HepG2 (cell line): Measurements from ENCODE around the gene PLA2G4B. TPM values are rescaled to one million over a fixed set of nuclear protein-coding genes. Genes with fewer than 3 reads are reported as not detected.

Experiments
- ATAC-seq: fragments of 200-7000 bp; cut with Tn5 transposase; 3 replicates; pipeline ENCODE4 v1.9.1; 2020; ENCODE audit warnings: mild to moderate bottlenecking, moderate library complexity
- BruUV-seq: library from RNA; stranded (reverse); fragments of 400-500 nt; replicated peaks from 2 replicates; lab custom pipeline; 2021; lab: Mats Ljungman, UMichigan
- CTCF ChIA-PET: fragments of 300-600 bp; formaldehyde crosslinking; extraction: SDS; loops from one replicate; lab custom pipeline; 2021; ENCODE audit warnings: low total read pairs, inconsistent platforms, low intra/inter-chr PET ratio; lab: Yijun Ruan, JAX
- POLR2A ChIA-PET: fragments of 350-600 bp; sonication (Branson Sonifier 250); formaldehyde crosslinking; loops from one replicate; lab custom pipeline; 2020; ENCODE audit warnings: antibody characterized with exemption, inconsistent platforms; lab: Yijun Ruan, JAX
- DNase-seq: peaks from one replicate; pipeline ENCODE4 v3.0.0-alpha.2; 2015; ENCODE audit warnings: low spot score
- FAIRE-seq: peaks from 3 replicates; lab custom pipeline; 2011; peaks lifted over from hg19 to GRCh38; lab: Jason Lieb, UNC
- H2AFZ ChIP-seq: one replicate; pipeline ENCODE4 v1.6.1; 2011; ENCODE audit warnings: low read length, inconsistent platforms
- H3K27ac ChIP-seq: fragments of 300-600 bp; 3 replicates; pipeline ENCODE4 v1.8.0; 2011; ENCODE audit warnings: mixed run types, mild to moderate bottlenecking, mixed read lengths, low read length, inconsistent platforms; ENCODE audit not compliant: insufficient read depth; ENCODE audit errors: extremely low read length
- H3K27me3 ChIP-seq, 2 experiments: fragments of 200-600 bp in 1 of 2; 2 replicates in 1 of 2; 3 replicates in 1 of 2; pipeline versions ENCODE4 v1.6.0 to v1.8.0; 2011; ENCODE audit warnings: low read length in 2 of 2, mild to moderate bottlenecking in 2 of 2, moderate library complexity in 2 of 2, inconsistent platforms in 1 of 2; ENCODE audit not compliant: insufficient read depth in 2 of 2, control insufficient read depth in 1 of 2
- H3K36me3 ChIP-seq, 2 experiments: fragments of 200-600 bp in 1 of 2; replicated peaks in 1 of 2; 2 replicates in 1 of 2; 3 replicates in 1 of 2; pipeline versions ENCODE4 v1.5.1 to v1.8.0; 2011; ENCODE audit warnings: low read length in 2 of 2, inconsistent platforms in 1 of 2; ENCODE audit not compliant: insufficient read depth in 2 of 2, control insufficient read depth in 1 of 2
- H3K4me1 ChIP-seq: 2 replicates; pipeline ENCODE4 v1.5.1; 2012; ENCODE audit warnings: low read length, inconsistent platforms; ENCODE audit not compliant: insufficient read depth
- H3K4me2 ChIP-seq: 2 replicates; pipeline ENCODE4 v1.6.0; 2011; ENCODE audit warnings: low read depth, low read length, inconsistent platforms
- H3K4me3 ChIP-seq, 3 experiments: fragments of 200-600 bp in 1 of 3; sonication (generic), shearing (Covaris generic) in 1 of 3; replicated peaks in 1 of 3; 2 replicates each; pipeline ENCODE4 v1.5.1; 2011 to 2016; ENCODE audit warnings: low read length in 3 of 3, inconsistent platforms in 2 of 3, low read depth in 2 of 3, mild to moderate bottlenecking in 2 of 3, control low read depth in 1 of 3, mixed read lengths in 1 of 3; ENCODE audit not compliant: insufficient read depth in 1 of 3
- H3K79me2 ChIP-seq: one replicate; pipeline ENCODE4 v1.6.1; 2011; ENCODE audit warnings: low read length, inconsistent platforms; ENCODE audit not compliant: insufficient read depth
- H3K9ac ChIP-seq: 2 replicates; pipeline ENCODE4 v1.6.0; 2011; ENCODE audit warnings: mild to moderate bottlenecking, low read depth, low read length, inconsistent platforms; ENCODE audit not compliant: insufficient read depth
- H3K9me3 ChIP-seq: 2 replicates; pipeline ENCODE4 v1.5.1; 2012; ENCODE audit warnings: mild to moderate bottlenecking, low read length
- H4K20me1 ChIP-seq: 2 replicates; pipeline ENCODE4 v1.6.0; 2011; ENCODE audit warnings: inconsistent platforms, mild to moderate bottlenecking, low read length, moderate library complexity; ENCODE audit not compliant: insufficient read depth
- CHD2 ChIP-seq: IDR thresholded peaks from 2 replicates; pipeline ENCODE4 v1.6.1; 2011; ENCODE audit warnings: low read depth, low read length, improper control_type of control experiment
- GRHL1 ChIP-seq: sonication (generic); formaldehyde crosslinking; conservative IDR thresholded peaks from 2 replicates; pipeline ENCODE4 v1.8.0; 2022; ENCODE audit warnings: missing genetic modification reagents
- KLF11 ChIP-seq: IDR thresholded peaks from 2 replicates; pipeline ENCODE4 v1.6.1; 2016; ENCODE audit warnings: missing compliant biosample characterization
- LCORL ChIP-seq, 2 experiments: fragments of 450-650 bp in 1 of 2; sonication (generic) in 1 of 2; formaldehyde crosslinking in 1 of 2; IDR thresholded peaks; 2 replicates each; pipeline versions ENCODE4 v1.5.0 to v1.6.1; 2017 to 2020; ENCODE audit warnings: antibody characterized with exemption in 1 of 2, missing genetic modification reagents in 1 of 2
- MXD1 ChIP-seq: sonication (generic); formaldehyde crosslinking; IDR thresholded peaks from 2 replicates; pipeline ENCODE4 v1.4.0; 2020; ENCODE audit warnings: mild to moderate bottlenecking, missing genetic modification reagents
- PAX8 ChIP-seq: sonication (generic); formaldehyde crosslinking; IDR thresholded peaks from 2 replicates; pipeline ENCODE4 v1.8.0; 2022; ENCODE audit warnings: mild to moderate bottlenecking, missing genetic modification reagents, borderline replicate concordance
- RERE ChIP-seq: IDR thresholded peaks from 2 replicates; pipeline ENCODE4 v1.6.1; 2016; ENCODE audit warnings: low read depth, missing genetic modification reagents, missing compliant biosample characterization
- SALL1 ChIP-seq: sonication (generic); formaldehyde crosslinking; IDR thresholded peaks from 2 replicates; pipeline ENCODE4 v1.8.0; 2022; ENCODE audit warnings: mild to moderate bottlenecking, missing genetic modification reagents
- SPEN ChIP-seq: sonication (generic); formaldehyde crosslinking; IDR thresholded peaks from 2 replicates; pipeline ENCODE4 v1.5.1; 2020; ENCODE audit warnings: low read depth, mild to moderate bottlenecking, missing genetic modification reagents
- ZNF230 ChIP-seq: sonication (generic); formaldehyde crosslinking; IDR thresholded peaks from 2 replicates; pipeline ENCODE4 v1.4.0; 2020; ENCODE audit warnings: mild to moderate bottlenecking, missing genetic modification reagents
- ZNF468 ChIP-seq: sonication (generic); formaldehyde crosslinking; IDR thresholded peaks from 2 replicates; pipeline ENCODE4 v1.8.0; 2022; ENCODE audit warnings: mild to moderate bottlenecking, moderate library complexity, missing genetic modification reagents
- ZNF660 ChIP-seq: sonication (generic); formaldehyde crosslinking; IDR thresholded peaks from 2 replicates; pipeline ENCODE4 v1.5.1; 2020; ENCODE audit warnings: mild to moderate bottlenecking, low read depth, missing genetic modification reagents, borderline replicate concordance
- ZNF770 ChIP-seq: sonication (generic); formaldehyde crosslinking; IDR thresholded peaks from 2 replicates; pipeline ENCODE4 v1.5.0; 2020; ENCODE audit warnings: mild to moderate bottlenecking, missing genetic modification reagents
- WGBS: methylation state at CpG from one replicate; pipeline ENCODE4 v1.1.6; 2017; ENCODE audit warnings: low lambda C conversion rate; 5-methylcytosine and 5-hydroxymethylcytosine counted together
- in situ Hi-C: cut with HindIII; loops from 2 replicates; pipeline ENCODE4 v1.10.0; 2017; ENCODE audit warnings: low pct_unique_long_range_greater_than_20kb; ENCODE audit not compliant: extremely low pct_ligation_motif_present
- intact Hi-C: fragments of 100-400 bp; cut with micrococcal nuclease; formaldehyde crosslinking; loops from one replicate; pipeline ENCODE4 v1.10.0; 2022; ENCODE audit not compliant: unreplicated experiment
- polyA plus RNA-seq, 8 experiments: library from polyadenylated mRNA; depleted of rRNA in 3 of 8; stranded (reverse) in 7 of 8; unstranded in 1 of 8; fragments of >200 nt; fragmentation: Illumina TruSeq in 4 of 8; extraction: Trizol in 4 of 8; gene quantifications; 2 replicates each; pipeline versions ENCODE4 v1.2.1 to v1.2.3, GENCODE V29; 2011 to 2016; ENCODE audit warnings: low read depth in 4 of 8, missing spikeins in 1 of 8, mixed read lengths in 1 of 8; ENCODE audit not compliant: insufficient read depth in 1 of 8
- total RNA-seq, 5 experiments: library from RNA; depleted of rRNA; stranded (reverse); fragments of >200 nt; fragmentation: Illumina TruSeq; extraction: Trizol; gene quantifications; 2 replicates each; pipeline ENCODE4 v1.2.3, GENCODE V29; 2016; ENCODE audit warnings: low read depth in 1 of 5

PLA2G4B gene
- total and polyA plus RNA-seq, 2 of the 13 experiments (the other 11 are each of a cell fraction or from before 2014, with no cell fraction given), result 5.1 to 8.0 TPM

- FAIRE-seq (no peak), ATAC-seq (no peak), DNase-seq (no peak)
- peaks cover 29% of the 10 kb centered on the region for H3K4me1 ChIP-seq
- H3K4me3 ChIP-seq, result no peak overlapping the region
- no peak overlapping the region for H3K9ac ChIP-seq
- no peak overlapping the region for H3K27ac ChIP-seq
- H3K9me3 ChIP-seq, result no peaks in the 10 kb centered on the region
- no peaks in the 10 kb centered on the region for H4K20me1 ChIP-seq
- BruUV-seq, result no TSS peak
- ChIA-PET POLR2A (no interaction called here), CTCF (no interaction called here)
- in situ Hi-C loops, result no loop called here
- no peak overlapping the region for H2AFZ ChIP-seq
- H3K36me3 ChIP-seq, result no peaks in the 10 kb centered on the region
- TF ChIP-seq MXD1 (CRISPR knock-in tag), result no peak
- no peak for TF ChIP-seq KLF11
- TF ChIP-seq ZNF660, result no peak
- TF ChIP-seq ZNF770 (CRISPR knock-in tag), result no peak
- no peak for TF ChIP-seq SALL1
- no peak for TF ChIP-seq ZNF230 (CRISPR knock-in tag)
- TF ChIP-seq ZNF468 (CRISPR knock-in tag), result no peak
- TF ChIP-seq PAX8, result no peak
- no peak for TF ChIP-seq RERE
- TF ChIP-seq SPEN (CRISPR knock-in tag), result no peak
- TF ChIP-seq LCORL (IDR thresholded peaks at IDR 0.05), result no peak
- TF ChIP-seq LCORL (CRISPR knock-in tag; IDR thresholded peaks at IDR 0.05), result no peak
- TF ChIP-seq GRHL1, result no peak
- no peak for TF ChIP-seq CHD2
- no peaks in the 10 kb centered on the region for H3K79me2 ChIP-seq
- H3K27me3 ChIP-seq, result peaks cover 9 to 39% of the 10 kb centered on the region in 2 experiments; a peak in 4 of 5 replicates
- WGBS, result 65% methylated on average over 11 of the region's 17 CpGs
- H3K4me2 ChIP-seq, result no peak overlapping the region
- intact Hi-C loops, result no loop called here
Measured at GRCh38 chr15:41856262-41856661, 17.6 kb downstream of the PLA2G4B start.
